Left lobe of liver (tissue), 2 donors: ENCODE data around the gene ZNF740. TPM values are rescaled to one million over a fixed set of nuclear protein-coding genes. Genes with fewer than 3 reads are reported as not detected.
"Not testable (repeated sequence)": the region's sequence is repeated elsewhere in the genome, so short reads cannot be mapped to it uniquely, and the experiment has no call there.

Experiments used
- ATAC-seq: fragments of 200-7000 bp; cut with Tn5 transposase; one replicate; pipeline ENCODE4 v1.9.1; 2020; ENCODE audit warnings: mild to moderate bottlenecking, moderate library complexity
- DNase-seq: peaks from one replicate; pipeline ENCODE4 v3.0.0-alpha.2; 2020; ENCODE audit warnings: low spot score
- total RNA-seq: library from RNA; stranded (reverse); gene quantifications from one replicate; pipeline ENCODE4 v1.2.1, GENCODE V29; 2021
- donor health status: DM: no; HTN: no; CAD: no; lungs with moderate emphysema.
- donor health status: DM: no; HTN: yes; CAD: no.

The ZNF740 gene, protein sequence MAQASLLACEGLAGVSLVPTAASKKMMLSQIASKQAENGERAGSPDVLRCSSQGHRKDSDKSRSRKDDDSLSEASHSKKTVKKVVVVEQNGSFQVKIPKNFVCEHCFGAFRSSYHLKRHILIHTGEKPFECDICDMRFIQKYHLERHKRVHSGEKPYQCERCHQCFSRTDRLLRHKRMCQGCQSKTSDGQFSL
- total RNA-seq = 25.9 TPM

DNA sequence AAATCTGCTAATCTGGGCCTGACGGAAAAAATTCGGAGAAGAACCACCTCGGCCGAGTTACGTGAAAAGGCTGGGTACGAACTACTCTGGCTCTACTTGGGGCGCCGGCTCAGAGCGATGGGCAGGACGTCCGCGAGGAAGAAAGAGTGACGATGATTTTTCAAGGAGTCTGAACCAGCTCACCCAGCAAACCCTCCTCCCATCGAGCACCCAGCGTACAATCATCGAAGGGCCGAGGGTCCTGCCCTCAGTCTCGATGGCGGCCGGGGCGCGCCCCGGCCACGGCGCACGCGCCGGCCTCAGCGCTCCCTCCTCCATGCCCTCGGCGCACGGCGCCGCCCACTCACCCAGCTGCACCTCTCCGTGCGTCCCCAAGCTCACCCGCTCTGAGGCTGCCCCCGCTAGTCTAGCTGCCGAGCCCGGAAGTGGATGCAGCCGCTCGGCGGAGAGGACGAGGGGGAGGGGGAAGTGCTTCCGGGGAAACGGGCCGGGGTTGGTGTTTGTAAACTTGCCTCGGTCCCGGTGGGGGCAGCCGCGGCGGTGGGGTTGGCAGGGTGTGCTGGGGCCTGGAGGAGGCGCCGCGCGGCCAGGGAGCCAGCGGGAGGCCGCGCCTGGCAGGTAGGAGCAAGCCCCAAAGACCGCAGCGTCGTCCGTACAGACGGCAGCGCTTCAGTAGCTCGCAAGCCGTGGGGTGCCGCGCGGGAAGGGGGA is at the start of gene ZNF740, which contains the start of gene CSAD:
Gene ZNF740 (plus strand): TSS at position 503 of the 711 bp plus-strand sequence. CDS start 1,262 bp downstream, outside the sequence.
Gene CSAD (minus strand): TSS at position 706 of the 711 bp plus-strand sequence. CDS start 7,455 bp downstream, outside the sequence.
- peak; percentile 94 for ATAC-seq

DNA sequence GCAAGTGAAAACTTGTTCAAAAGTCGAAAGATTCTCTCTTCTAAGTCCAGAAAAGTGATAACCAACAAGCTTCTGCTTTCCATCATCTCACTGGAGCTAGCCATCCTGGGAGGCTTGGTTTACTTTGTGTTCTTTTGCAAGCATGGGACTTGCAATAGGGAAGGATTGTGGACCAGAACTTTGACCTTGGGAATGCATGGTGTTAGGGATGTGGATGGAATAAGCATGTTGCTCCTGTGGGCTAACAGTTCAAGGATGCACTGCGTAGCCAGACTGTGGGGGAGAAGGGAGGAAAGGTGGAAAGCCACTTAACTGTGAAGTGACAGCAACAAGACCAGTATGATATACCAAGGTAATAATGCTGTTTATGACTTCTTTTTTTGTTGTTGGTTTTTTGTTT is 48.7 kb upstream of the ZNF740 start:
- ATAC-seq (peak; percentile 44), DNase-seq (no peak)

More for the DNA sequence above, at the start of gene ZNF740, which contains the start of gene CSAD:
- DNase-seq = peak; percentile 98

GRCh38 chr12:53133722-53134121 is 46.8 kb upstream of the ZNF740 start:
- peak; percentile 28 for ATAC-seq
- DNase-seq = no peak

DNA sequence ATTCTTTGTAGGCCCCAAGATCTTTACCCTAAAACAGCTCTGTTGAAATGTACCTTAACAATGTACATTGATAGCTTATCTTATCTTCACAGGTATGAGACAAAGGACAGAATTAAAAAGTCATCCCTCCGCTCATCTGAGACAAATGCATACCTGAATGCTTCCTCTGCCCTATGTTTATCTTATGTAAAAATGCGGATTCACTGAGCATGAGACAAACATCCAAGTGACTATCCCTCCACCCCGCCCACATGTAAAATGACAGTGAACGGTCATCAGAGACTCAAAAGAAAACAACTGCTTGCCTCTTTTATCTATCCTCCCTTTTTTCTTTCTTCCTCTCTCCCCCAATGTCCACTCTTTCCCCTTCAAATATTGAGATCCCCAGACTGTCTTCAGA is 37.2 kb upstream of the ZNF740 start:
- ATAC-seq (no peak), DNase-seq (no peak)

GRCh38 chr12:53145383-53146260 is 34.9 kb upstream of the ZNF740 start:
- ATAC-seq = peak; percentile 99
- DNase-seq = peak; percentile 92

DNA sequence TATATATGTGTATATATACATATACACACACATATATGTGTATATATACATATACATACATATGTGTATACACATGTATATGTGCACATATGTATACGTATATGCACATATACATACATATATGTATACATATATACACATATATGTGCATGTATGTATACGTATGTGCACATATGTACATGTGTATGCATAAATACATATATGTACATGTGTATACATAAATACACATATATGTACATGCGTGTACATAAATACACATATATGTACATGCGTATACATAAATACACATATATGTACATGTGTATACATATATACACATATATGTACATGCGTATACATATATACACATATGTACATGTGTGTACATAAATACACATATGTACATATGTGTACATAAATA is 33.3 kb upstream of the ZNF740 start:
- DNase-seq (no peak), ATAC-seq (no peak)

GRCh38 chr12:53147653-53148052 is 32.9 kb upstream of the ZNF740 start:
- no peak for ATAC-seq
- DNase-seq = no peak

DNA sequence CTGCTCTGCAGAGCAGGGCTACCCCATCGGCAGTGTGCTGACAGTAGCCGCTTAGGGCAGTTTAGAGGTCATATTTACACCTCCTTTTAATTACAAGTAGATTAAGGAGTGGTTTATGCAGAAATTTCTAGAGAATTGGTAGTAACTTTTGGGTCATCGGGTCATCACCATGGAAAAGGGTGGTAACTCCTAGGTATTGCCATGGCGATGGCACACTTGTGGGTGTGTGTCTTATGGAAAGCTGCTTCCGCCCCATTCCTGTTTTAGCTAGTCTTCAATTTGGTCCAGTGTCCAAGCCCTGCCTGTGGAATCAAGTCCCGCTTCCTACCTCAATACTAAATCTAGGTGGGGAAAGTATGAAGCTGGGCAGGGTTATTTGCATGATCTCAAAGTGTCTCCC is 29.5 kb upstream of the ZNF740 start:
- DNase-seq = no peak
- ATAC-seq = no peak

DNA sequence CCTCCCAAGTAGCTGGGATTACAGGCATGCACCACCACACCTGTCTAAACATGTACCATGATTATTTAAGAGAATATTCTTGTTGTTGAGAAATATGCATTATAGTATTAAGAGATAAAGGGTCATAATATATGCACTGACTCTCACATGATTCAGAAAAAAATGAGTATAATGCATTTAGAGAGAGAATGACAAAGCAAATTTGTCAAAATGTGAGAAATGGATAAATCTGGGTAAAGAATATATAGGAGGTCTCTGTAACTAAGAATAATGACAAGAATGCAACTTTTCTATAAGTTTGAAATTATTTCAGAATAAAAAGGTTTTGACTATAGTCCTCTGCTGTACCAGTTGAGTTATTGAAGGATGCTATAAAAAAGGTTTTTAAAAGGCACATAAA is 28.1 kb upstream of the ZNF740 start:
- DNase-seq (no peak), ATAC-seq (no peak)

DNA sequence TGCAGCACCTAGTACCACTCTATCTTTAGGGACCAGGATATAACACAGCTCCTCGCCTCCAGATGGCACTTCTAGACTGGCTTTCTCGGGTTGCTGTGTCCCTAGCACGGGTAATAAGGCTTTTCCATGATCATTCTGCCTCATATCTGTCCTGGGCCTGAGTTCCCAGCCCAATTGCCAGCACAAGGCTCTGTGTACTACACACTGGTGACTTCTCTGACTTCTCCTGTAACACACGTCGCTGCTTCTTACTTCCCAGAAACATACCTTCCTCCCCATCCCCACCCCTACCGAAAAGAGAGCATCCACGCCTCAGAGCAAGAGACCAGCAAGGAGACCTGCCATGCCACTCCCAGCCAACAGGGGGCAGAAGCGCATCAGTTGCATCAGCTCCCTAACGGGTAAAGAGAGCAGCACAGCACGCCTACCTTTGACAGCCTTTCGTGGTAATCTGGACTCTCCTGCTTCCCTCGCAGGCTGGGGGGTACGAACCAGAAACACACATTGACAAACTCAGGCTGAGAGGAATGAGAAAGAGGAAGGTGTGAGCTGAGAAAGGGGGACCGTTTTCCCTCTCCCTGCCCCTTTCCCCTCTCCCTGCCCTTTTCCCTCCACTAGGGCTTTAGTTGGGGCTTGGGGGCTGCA is 21.2 kb upstream of the ZNF740 start:
- ATAC-seq (peak; percentile 90), DNase-seq (peak; percentile 88)

- ATAC-seq = peak; percentile 55
These were observed 20.5 kb upstream of the ZNF740 start for GRCh38 chr12:53160000-53160399.

DNA sequence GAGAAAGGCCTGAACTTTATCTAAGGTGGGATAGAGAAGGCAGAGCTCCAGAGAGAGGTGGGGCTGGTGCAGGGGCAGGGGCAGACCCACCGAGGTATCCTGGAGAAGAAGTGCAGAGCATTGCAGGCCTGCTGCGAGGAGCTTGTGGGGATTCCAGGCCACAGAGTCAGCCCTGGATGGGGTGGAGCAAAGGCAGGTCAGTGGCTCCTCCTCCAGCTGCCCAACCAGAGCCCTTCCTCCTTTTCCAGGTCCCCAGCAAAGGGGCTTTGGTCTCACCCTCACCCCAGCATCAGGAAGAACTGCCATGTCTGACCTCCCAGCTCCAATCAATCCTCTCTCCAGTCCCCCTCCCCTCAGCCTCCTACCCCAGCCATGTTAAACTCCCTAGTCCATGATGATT is 19.8 kb upstream of the ZNF740 start:
- DNase-seq (no peak), ATAC-seq (peak; percentile 24)

More at GRCh38 chr12:53160000-53160399, 20.5 kb upstream of the ZNF740 start:
- DNase-seq = no peak

DNA sequence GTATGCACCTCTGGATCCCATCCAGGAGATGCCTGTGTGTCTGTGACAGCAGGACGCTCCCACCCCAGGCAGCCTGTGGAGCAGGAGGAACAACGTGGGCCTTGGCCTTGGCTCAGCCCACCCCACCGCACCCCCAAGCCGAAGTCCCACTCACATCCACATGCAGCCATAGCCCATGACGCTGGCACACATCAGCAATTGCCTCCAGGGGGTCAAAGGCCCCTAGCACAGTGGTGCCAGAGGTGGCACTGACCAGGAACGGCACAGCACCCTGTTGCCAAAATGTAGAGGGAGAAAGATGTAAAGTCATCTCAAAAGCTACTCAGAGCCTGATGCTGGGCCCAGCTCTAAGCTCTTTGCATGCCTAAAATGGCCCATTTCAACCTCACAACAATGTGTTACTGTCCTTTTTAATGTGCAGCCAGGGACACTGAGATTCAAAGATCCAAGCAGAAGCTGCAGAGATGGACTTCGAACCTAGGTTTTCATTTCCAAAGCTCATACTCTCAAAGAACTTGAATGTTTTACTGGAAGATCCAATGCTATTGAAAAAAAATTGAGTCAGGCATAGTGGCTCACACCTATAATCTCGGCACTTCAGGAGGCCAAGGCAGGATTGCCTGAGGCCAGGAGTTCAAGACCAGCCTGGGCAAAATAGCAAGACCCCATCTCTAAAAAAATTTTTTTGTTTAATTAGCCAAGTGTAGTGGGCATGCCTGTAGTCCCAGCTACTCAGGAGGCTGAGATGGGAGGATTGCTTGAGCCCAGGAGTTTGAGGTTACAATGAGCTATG is 19.2 kb upstream of the ZNF740 start:
- peak; percentile 60 for DNase-seq
- ATAC-seq = peak; percentile 30

GRCh38 chr12:53163008-53163407 is 17.5 kb upstream of the ZNF740 start:
- not testable (repeated sequence) for DNase-seq, ATAC-seq

DNA sequence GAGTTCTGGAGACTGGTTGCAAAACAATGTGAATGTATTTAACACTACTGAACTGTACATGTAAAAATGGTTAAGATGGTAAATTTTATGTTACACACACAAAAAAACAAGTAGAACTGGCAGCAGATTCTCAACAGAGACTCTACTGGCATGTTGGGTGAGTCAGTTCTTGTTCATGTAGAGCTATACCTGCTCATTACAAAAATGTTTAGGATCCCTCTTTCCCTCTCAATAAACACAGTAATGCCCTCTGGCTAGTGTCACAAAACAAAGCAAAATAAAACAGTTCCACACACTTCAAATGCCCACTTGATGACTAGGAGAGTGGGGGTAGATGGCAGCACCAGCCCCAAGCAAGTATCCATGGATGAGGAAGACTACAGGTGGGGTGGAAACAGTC is 13.7 kb upstream of the ZNF740 start:
- no peak for ATAC-seq
- DNase-seq = no peak

GRCh38 chr12:53169644-53170043 is 10.9 kb upstream of the ZNF740 start:
- DNase-seq (peak; percentile 49), ATAC-seq (peak; percentile 57)

GRCh38 chr12:53170215-53170614 is 10.3 kb upstream of the ZNF740 start:
- ATAC-seq (peak; percentile 72), DNase-seq (peak; percentile 93)

DNA sequence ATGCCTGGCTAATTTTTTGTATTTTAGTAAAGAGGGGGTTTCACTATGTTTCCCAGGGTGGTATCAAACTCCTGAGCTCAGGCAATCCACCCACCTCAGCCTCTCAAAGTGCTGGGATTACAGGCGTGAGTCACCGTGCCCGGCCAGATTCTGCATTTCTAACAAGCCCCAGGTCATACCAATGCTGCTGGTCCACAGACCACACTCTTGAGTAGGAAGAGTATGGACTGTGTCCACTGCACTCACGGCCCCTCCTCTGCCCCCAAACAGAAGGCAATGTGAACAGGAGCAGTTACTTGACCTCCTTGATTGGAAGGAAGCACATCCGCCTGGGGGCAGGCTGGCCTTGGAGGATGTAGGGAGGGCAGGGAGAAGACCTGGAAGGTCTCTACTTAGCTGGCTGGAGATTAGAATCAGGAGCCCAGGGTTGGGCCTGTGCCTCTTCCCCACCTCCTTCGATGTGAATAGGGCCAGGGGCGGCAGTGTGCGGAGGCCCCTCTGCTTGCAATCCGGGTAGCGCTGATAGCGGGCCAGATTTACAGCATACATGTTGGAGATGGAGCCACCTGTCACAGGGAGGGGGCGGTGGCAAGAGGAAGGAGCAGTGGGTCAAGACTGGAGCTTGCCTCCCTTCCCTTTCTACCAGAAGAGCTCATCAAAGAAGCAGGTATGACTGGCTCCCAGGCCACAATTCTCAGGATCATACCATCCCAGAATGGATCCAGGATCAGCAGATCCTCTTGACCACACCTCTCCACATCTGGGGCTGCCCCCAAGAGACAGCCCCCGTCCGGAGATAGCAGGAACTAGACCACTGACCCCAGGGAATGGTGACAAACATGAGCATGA is 9.4 kb upstream of the ZNF740 start:
- DNase-seq = no peak

GRCh38 chr12:53171725-53172329 is 8.7 kb upstream of the ZNF740 start:
- ATAC-seq = peak; percentile 22
- DNase-seq = peak; percentile 83

More for the DNA sequence above, 9.4 kb upstream of the ZNF740 start:
- no peak for ATAC-seq
